DND-41 (cell line): ENCODE data around the gene AURKB.

Experiments used
- EZH2 ChIP-seq: IDR thresholded peaks from 3 replicates; pipeline ENCODE4 v1.6.1; 2012; ENCODE audit warnings: borderline replicate concordance, low read depth, mild to moderate bottlenecking, moderate library complexity, low read length, inconsistent platforms; ENCODE audit not compliant: severe bottlenecking
- TF ChIP-seq, protein P1 (sequence below): IDR thresholded peaks from 2 replicates; pipeline ENCODE4 v1.5.1; 2012; ENCODE audit warnings: borderline replicate concordance, low read length, moderate library complexity, mild to moderate bottlenecking; ENCODE audit not compliant: poor library complexity, severe bottlenecking; ENCODE audit errors: extremely low read depth

DNA sequence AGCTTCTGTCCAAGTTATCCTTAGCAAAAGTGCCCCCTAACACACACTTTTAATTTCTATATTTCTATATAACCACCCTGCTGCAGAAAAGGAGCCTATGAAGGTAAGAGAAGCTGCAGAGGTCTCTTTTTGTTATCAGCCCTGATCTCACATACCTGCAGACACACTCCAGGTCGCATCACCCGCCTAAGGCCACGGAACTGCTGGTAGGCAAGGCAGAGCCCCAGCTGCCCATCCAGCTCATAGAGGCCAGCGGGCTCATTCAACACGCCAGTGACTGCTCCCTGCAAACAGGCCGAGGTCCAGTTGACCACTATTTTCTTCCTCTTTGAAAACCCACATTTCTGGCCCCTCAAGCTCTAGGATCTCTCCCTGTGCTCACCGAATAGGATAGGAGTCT lies 25.3 kb upstream of the AURKB start:
- TF ChIP-seq, protein P1, sequence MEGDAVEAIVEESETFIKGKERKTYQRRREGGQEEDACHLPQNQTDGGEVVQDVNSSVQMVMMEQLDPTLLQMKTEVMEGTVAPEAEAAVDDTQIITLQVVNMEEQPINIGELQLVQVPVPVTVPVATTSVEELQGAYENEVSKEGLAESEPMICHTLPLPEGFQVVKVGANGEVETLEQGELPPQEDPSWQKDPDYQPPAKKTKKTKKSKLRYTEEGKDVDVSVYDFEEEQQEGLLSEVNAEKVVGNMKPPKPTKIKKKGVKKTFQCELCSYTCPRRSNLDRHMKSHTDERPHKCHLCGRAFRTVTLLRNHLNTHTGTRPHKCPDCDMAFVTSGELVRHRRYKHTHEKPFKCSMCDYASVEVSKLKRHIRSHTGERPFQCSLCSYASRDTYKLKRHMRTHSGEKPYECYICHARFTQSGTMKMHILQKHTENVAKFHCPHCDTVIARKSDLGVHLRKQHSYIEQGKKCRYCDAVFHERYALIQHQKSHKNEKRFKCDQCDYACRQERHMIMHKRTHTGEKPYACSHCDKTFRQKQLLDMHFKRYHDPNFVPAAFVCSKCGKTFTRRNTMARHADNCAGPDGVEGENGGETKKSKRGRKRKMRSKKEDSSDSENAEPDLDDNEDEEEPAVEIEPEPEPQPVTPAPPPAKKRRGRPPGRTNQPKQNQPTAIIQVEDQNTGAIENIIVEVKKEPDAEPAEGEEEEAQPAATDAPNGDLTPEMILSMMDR, result no peak
- no peak for TF ChIP-seq EZH2
